Measurements from ENCODE around the gene PBX1. TPM values are rescaled to one million over a fixed set of nuclear protein-coding genes. Genes with fewer than 3 reads are reported as not detected.
"Not testable (repeated sequence)": the region's sequence is repeated elsewhere in the genome, so short reads cannot be mapped to it uniquely, and the experiment has no call there.

The PBX1 gene
- polyA plus RNA-seq, 4 donors = 149 to 186 (median 166) TPM

- no peak for DNase-seq (ENCODE audit: low read depth in 4 of 4, low spot score in 3 of 4)
Measured at GRCh38 chr1:164636757-164637156, 77.8 kb downstream of the PBX1 start.

- no peak for DNase-seq (ENCODE audit: low read depth in 4 of 4, low spot score in 3 of 4)
Measured at GRCh38 chr1:164637461-164638375, 78.7 kb downstream of the PBX1 start.

GRCh38 chr1:164638492-164639202 is 79.7 kb downstream of the PBX1 start:
- no peak for DNase-seq (ENCODE audit: low read depth in 4 of 4, low spot score in 3 of 4)

GRCh38 chr1:164640686-164641352 is 81.8 kb downstream of the PBX1 start:
- DNase-seq (ENCODE audit: low read depth in 4 of 4, low spot score in 3 of 4) = no peak

- no peak for DNase-seq (ENCODE audit: low read depth in 4 of 4, low spot score in 3 of 4)
Measured at GRCh38 chr1:164641353-164641730, 82.4 kb downstream of the PBX1 start.

- no peak for DNase-seq (ENCODE audit: low read depth in 4 of 4, low spot score in 3 of 4)
Measured at GRCh38 chr1:164643018-164643417, 84.0 kb downstream of the PBX1 start.

- no peak for DNase-seq (ENCODE audit: low read depth in 4 of 4, low spot score in 3 of 4)
Measured at GRCh38 chr1:164644268-164644667, 85.3 kb downstream of the PBX1 start.

GRCh38 chr1:164644774-164645644 is 86.0 kb downstream of the PBX1 start:
- DNase-seq (ENCODE audit: low read depth in 4 of 4, low spot score in 3 of 4) = no peak

- DNase-seq (ENCODE audit: low read depth in 4 of 4, low spot score in 3 of 4) = no peak
Measured at GRCh38 chr1:164645921-164646320, 86.9 kb downstream of the PBX1 start.

GRCh38 chr1:164647211-164647610 is 88.2 kb downstream of the PBX1 start:
- DNase-seq (ENCODE audit: low read depth in 4 of 4, low spot score in 3 of 4) = no peak

GRCh38 chr1:164648636-164649035 is 89.7 kb downstream of the PBX1 start:
- DNase-seq (ENCODE audit: low read depth in 4 of 4, low spot score in 3 of 4) = no peak

GRCh38 chr1:164649146-164649545 is 90.2 kb downstream of the PBX1 start:
- no peak for DNase-seq (ENCODE audit: low read depth in 4 of 4, low spot score in 3 of 4)

- DNase-seq (ENCODE audit: low read depth in 4 of 4, low spot score in 3 of 4) = no peak
Measured at GRCh38 chr1:164650531-164650930, 91.5 kb downstream of the PBX1 start.

GRCh38 chr1:164651351-164651951 is 92.5 kb downstream of the PBX1 start:
- DNase-seq (ENCODE audit: low read depth in 4 of 4, low spot score in 3 of 4) = no peak

GRCh38 chr1:164652969-164653368 is 94.0 kb downstream of the PBX1 start:
- DNase-seq (ENCODE audit: low read depth in 4 of 4, low spot score in 3 of 4) = not testable (repeated sequence)

GRCh38 chr1:164653705-164654104 is 94.7 kb downstream of the PBX1 start:
- DNase-seq (ENCODE audit: low read depth in 4 of 4, low spot score in 3 of 4) = no peak

- DNase-seq (ENCODE audit: low read depth in 4 of 4, low spot score in 3 of 4) = no peak
Measured at GRCh38 chr1:164654200-164654599, 95.2 kb downstream of the PBX1 start.

GRCh38 chr1:164658864-164659263 is 99.9 kb downstream of the PBX1 start:
- DNase-seq (ENCODE audit: low read depth in 4 of 4, low spot score in 3 of 4) = no peak

- no peak for DNase-seq (ENCODE audit: low read depth in 4 of 4, low spot score in 3 of 4)
Measured at GRCh38 chr1:164659621-164660411, 100.8 kb downstream of the PBX1 start.

Measured in right renal pelvis (tissue), 4 donors.